DND-41 (cell line): ENCODE measurements around the gene EXD3.
"Not testable (repeated sequence)": the region's sequence is repeated elsewhere in the genome, so short reads cannot be mapped to it uniquely, and the experiment has no call there.

ENCODE experiments used
- EZH2 ChIP-seq: IDR thresholded peaks from 3 replicates; pipeline ENCODE4 v1.6.1; 2012; ENCODE audit warnings: borderline replicate concordance, low read depth, mild to moderate bottlenecking, moderate library complexity, low read length, inconsistent platforms; ENCODE audit not compliant: severe bottlenecking
- TF ChIP-seq, protein P1 (sequence below): IDR thresholded peaks from 2 replicates; pipeline ENCODE4 v1.5.1; 2012; ENCODE audit warnings: borderline replicate concordance, low read length, moderate library complexity, mild to moderate bottlenecking; ENCODE audit not compliant: poor library complexity, severe bottlenecking; ENCODE audit errors: extremely low read depth

DNA sequence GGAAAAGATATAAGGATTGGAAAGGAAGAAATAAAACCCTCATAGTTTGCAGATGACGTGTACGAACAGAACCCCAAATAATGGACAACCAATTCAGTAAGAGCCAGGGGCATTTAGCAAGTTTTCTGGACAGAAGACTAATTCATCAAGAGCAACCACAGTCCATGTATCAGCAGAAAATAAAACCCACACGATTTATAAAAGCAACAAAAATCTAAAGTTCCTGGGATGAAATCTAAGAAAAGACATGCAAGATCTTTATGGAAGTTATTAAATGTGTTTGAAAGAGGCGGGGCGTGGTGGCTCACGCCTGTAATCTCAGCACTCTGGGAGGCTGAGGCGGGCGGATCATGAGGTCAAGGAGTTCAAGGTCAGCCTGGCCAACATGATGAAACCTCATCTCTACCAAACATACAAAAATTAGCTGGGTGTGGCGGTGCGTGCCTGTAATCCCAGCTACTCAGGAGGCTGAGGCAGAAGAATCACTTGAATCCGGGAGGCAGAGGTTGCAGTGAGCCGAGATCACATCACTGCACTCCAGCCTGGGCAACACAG lies 83.0 kb downstream of the EXD3 start:
- TF ChIP-seq, protein P1, sequence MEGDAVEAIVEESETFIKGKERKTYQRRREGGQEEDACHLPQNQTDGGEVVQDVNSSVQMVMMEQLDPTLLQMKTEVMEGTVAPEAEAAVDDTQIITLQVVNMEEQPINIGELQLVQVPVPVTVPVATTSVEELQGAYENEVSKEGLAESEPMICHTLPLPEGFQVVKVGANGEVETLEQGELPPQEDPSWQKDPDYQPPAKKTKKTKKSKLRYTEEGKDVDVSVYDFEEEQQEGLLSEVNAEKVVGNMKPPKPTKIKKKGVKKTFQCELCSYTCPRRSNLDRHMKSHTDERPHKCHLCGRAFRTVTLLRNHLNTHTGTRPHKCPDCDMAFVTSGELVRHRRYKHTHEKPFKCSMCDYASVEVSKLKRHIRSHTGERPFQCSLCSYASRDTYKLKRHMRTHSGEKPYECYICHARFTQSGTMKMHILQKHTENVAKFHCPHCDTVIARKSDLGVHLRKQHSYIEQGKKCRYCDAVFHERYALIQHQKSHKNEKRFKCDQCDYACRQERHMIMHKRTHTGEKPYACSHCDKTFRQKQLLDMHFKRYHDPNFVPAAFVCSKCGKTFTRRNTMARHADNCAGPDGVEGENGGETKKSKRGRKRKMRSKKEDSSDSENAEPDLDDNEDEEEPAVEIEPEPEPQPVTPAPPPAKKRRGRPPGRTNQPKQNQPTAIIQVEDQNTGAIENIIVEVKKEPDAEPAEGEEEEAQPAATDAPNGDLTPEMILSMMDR = not testable (repeated sequence)
- not testable (repeated sequence) for TF ChIP-seq EZH2
